IPS DF 4.7 (cell line): Measurements from ENCODE around the gene DMD.

ENCODE experiments used
- DNase-seq: peaks from one replicate; pipeline ENCODE4 v3.0.0-alpha.2; 2013; ENCODE audit warnings: low spot score; ENCODE audit errors: extremely low read depth

DMD gene

DNA sequence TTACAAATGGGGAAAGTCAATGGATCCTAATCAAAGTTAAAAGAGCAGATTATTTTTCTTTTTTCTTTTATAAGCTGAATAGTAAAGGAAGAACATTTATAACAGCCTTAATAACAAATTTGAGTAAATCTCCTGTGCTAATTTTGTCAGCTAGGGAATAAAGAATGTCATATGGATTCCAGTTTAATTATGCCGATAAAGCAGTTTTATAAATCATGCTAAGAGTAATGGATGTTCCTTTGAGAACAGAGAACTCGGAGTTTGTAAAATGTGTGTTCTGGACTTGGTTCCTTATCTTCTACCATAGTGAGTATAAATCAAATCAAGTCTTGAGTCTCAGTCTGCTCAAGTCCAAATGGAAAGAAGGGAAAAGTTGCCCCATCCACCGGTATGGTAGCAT lies 1959.2 kb downstream of the DMD start:
- no peak for DNase-seq

- no peak for DNase-seq
Measured at GRCh38 chrX:31251336-31251735, 1960.0 kb downstream of the DMD start.

- no peak for DNase-seq
Measured at GRCh38 chrX:31245714-31246113, 1965.6 kb downstream of the DMD start.

- no peak for DNase-seq
Measured at GRCh38 chrX:31243804-31244203, 1967.5 kb downstream of the DMD start.

GRCh38 chrX:31240982-31241381 lies 1970.4 kb downstream of the DMD start:
- no peak for DNase-seq

- no peak for DNase-seq
Measured at GRCh38 chrX:31237189-31237588, 1974.2 kb downstream of the DMD start.

DNA sequence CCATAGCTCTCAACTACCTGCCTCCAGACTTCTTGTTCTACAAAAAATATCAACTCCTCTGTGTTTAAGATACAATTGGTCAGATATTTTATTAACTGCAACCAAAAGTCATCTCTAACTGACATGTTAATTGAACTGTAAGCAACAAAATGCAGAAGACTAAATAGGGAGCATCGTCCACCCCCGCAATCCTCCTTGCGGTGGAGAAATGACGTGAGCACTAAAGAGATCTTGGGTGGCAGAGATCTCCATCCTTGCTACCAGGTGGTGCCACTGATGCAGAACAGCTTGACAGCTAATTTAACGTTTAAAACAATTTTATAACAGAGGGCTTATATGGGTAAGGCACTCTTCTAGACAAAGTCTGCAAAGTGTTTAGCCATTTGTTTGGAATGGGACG lies 1975.1 kb downstream of the DMD start:
- DNase-seq = no peak

DNA sequence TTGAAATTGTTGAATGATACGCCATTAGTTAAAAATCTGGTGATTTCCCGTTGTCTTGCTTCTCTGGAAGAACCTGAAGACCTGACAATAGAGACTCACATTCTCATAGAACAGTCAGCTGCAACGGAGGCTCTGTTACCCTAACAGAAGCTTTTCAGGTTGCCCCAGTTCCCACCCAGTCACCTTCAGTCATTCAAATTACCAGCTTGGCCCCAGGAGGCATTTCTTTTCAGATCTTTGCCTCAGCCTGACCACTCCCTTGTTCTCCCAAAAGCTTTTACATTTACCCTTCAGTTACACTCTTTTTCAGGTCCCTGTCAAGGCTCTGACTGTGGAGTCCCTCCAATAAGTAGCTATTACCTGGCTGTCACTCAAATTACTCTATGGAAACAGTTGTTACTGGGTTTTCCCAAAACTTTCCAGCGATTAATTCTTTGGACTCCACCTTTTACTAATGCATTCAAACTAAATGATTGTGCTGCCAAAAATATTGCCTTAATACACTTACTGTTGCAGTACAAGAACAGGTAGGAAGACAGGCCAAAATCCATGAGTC lies 1977.3 kb downstream of the DMD start:
- peak; percentile 9 for DNase-seq

DNA sequence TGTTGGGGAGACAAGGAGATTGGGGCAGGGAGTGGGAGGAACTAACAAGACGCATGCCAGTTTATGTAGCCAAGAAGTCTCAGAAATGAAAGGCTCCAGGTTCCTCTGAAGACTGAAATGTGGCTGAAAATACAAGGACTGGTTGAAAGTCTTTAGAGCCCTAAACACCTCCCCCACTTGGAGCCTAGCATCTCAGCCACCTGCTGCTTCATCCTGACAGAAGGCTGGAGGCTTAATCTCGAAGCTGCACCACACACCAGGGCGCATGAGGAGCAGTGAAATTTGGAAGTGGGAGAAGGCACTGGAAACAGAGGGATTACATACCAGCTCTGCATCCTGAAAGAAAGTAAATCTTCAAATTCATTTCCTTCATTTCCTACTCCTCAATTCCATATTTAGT lies 1978.8 kb downstream of the DMD start:
- no peak for DNase-seq

DNA sequence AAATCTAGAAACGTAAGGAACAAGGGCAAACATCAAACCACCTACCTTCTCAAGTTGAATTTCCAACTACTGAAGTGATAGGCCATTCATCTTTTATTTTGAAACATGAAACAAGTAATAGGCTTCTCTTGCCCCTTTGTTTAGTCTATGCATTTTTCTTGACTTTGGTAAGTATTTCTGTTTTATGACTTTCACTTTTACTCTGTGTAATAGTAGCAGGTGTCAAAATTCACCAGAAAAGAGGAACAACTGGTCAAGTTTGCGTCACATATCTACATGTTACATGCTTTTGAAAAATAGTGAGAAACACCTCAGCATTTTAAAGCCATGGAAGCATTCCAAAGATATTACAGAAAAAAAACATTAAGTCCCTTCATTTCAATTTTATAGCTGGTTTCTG lies 1982.4 kb downstream of the DMD start:
- no peak for DNase-seq

DNA sequence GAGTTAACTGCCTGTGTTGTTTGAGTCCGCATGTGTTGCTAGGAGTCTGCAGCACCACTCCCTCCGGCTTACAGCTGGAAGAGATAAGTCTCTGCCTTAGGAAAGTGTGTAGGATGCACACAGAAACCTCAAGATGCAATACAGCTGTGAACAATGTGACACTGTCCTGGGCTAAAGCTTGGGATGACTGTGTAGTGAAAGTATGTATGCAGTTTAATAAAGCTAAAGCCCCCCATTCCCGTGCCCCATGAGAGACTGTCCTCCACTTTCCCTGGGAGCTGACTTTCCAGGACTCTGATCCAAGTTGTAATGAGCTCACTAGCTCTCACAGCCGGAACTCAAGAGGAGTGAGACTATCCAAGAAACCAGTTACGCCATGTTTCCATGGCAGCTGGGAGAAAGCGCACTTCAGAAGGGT lies 1982.9 kb downstream of the DMD start:
- no peak for DNase-seq

- DNase-seq = no peak
Measured at GRCh38 chrX:31227250-31227649, 1984.1 kb downstream of the DMD start.

- DNase-seq = no peak
Measured at GRCh38 chrX:31225819-31226218, 1985.5 kb downstream of the DMD start.

DNA sequence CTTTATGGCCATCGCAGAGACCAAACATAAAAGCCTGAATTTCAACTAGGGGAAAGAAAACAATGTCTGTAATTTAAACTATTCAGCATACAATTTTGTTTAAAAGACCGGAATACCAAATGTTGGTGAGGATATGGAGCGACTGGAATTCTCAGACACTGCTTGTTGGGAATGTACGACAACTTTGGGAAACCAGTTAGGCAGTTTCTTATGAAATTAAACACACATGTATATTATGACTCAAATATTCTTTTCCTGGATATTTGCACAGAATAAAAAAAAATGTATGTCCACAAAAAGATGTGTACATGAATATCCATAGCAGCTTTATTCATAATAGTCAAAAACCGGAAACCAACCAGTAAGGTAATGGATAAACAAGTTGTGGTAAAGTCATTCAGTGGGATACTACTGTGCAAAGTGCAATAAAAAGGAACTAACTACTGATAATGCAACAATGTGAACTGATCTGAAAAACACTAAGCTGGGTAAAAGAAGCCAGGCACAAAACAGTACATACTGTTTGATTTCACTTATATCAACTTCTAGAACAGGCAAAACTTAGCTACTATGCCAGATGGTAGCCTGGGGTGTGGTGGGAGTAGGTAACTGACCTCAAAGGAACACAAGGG lies 1986.9 kb downstream of the DMD start:
- DNase-seq = no peak

DNA sequence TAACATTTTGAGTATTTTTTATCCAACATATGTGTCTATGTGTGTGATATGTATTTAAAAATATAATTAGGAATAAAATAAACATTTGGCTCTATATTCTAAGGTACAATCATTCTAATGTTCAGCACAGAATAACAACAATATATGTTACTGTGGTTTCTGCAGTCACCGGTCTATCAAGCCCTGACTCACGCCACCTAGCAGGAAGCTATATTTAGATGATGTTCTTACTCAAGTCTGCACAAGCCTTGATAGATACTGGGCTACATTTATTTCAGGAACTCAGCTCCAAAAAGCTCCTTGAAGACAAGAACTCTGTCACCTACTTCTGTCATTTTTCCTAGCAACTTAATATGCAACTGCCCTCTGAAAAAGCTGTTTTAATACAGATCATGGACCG lies 1987.5 kb downstream of the DMD start:
- no peak for DNase-seq

DNA sequence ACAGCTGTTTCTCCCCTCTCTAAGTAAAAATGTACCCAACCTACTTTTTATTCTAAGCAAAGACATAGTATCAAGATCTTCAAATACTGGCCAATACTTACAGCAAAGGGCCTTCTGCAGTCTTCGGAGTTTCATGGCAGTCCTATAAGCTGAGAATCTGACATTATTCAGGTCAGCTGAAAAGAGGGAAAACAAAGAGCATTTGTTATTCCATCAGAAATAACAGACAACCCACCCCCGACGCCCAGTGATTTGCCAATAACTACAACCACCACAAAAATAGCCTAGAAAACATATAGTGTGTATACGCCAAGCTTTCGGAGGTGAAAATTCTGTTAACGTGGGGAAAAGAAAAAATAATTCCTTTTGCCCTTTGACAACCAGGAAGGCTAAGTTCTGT lies 1988.4 kb downstream of the DMD start:
- no peak for DNase-seq

DNA sequence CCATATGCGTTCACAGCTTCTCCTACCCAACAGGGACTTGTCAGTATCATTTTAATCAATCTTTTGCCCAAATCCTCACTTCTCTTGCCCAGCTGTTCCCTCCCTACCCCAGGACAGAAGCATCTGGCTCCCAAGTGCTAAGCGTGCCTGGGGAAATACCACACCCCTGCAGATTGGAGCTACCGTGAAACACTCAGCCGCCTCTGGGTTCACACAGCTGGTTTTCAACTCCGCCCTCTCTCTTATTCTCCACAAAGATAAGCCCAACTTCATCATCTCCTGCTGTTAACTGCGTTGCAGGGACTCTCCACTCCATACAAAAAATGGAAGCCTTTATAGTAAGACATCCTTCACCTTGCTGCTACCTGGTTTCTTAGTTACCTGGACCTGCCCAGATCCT lies 1992.2 kb downstream of the DMD start:
- DNase-seq = no peak

DNA sequence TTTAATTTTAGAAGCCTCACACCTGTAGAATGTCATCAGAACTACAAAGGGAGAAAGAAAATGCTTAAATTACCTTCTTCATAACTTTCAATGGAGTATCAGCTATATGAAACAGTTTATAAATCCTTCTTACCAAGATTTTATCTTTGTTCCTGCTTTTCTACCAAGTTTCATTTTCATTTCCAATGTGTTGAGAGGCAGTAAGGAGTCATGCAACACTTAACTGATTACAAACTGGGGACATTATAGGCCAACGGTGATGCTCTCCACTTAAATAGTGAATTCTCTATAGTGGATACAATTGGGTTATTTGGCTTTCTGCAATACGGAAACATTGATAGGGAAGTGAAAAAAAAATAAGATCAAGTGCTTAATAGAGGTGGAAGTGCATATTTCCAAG lies 1994.3 kb downstream of the DMD start:
- DNase-seq = no peak

DNA sequence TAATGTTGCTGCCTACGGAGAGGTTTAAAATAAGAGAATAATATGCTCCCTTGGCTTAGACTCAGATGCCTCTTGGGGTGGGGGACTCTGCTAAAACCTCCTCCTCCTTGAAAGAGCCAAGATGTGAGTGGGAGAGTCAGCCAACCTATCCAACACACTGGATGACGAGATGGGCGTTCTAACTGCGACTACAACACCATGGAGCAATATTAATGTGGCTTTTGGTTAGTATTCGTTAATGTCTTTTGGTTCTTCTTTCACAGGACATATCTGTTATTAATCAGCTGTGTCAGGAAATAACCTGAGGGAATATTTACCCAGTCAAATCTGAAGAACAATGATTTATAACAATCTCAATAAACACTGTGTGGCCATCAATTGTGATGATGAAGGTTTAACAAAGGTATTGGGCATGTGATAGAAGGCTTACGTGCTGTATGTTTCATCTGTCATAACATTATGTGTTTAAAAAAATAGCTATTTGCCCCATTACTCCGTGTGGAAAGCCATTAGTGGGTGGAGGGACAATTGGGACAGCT lies 1996.0 kb downstream of the DMD start:
- DNase-seq = no peak

GRCh38 chrX:31213941-31214340 lies 1997.4 kb downstream of the DMD start:
- no peak for DNase-seq

- DNase-seq = no peak
Measured at GRCh38 chrX:31212856-31213748, 1998.2 kb downstream of the DMD start.

GRCh38 chrX:31209005-31209628 lies 2002.2 kb downstream of the DMD start:
- no peak for DNase-seq
